Frontal cortex (tissue), 1 donor: ENCODE measurements around the gene ATP8B4. TPM values are rescaled to one million over a fixed set of nuclear protein-coding genes. Genes with fewer than 3 reads are reported as not detected.

Experiments used
- small RNA-seq: library from RNA; depleted of rRNA; stranded (forward); fragments of <200 nt; gene quantifications from one replicate; pipeline ENCODE3, GENCODE V24; 2014
- total RNA-seq: library from RNA; depleted of rRNA; stranded (reverse); fragments of >200 nt; gene quantifications from one replicate; pipeline ENCODE4 v1.2.3, GENCODE V29; 2014

ATP8B4 gene
- total RNA-seq, 1 donor from 2014 or later, result 6.9 TPM

Small RNAs within 50 kb of the gene (small RNA-seq; reads per million reads assigned to genes)
- gene RNA5SP394, result 0.13 reads per million

Other genes with a start within 250 kb of the ATP8B4 start
- 1.6 TPM for gene SLC27A2, start 63.0 kb upstream of the ATP8B4 start, total RNA-seq
- gene HDC, start 146.5 kb upstream of the ATP8B4 start, total RNA-seq, result under 0.01 TPM
- 53.8 TPM for gene GABPB1, start 236.0 kb upstream of the ATP8B4 start, total RNA-seq